Left forelimb (tissue), 1 donor: ENCODE results near the gene RPS5.
"Not testable (repeated sequence)": the region's sequence is repeated elsewhere in the genome, so short reads cannot be mapped to it uniquely, and the experiment has no call there.

Experiments used
- DNase-seq: peaks from one replicate; pipeline ENCODE4 v3.0.0-alpha.2; 2018; ENCODE audit warnings: low spot score

RPS5 gene

DNA sequence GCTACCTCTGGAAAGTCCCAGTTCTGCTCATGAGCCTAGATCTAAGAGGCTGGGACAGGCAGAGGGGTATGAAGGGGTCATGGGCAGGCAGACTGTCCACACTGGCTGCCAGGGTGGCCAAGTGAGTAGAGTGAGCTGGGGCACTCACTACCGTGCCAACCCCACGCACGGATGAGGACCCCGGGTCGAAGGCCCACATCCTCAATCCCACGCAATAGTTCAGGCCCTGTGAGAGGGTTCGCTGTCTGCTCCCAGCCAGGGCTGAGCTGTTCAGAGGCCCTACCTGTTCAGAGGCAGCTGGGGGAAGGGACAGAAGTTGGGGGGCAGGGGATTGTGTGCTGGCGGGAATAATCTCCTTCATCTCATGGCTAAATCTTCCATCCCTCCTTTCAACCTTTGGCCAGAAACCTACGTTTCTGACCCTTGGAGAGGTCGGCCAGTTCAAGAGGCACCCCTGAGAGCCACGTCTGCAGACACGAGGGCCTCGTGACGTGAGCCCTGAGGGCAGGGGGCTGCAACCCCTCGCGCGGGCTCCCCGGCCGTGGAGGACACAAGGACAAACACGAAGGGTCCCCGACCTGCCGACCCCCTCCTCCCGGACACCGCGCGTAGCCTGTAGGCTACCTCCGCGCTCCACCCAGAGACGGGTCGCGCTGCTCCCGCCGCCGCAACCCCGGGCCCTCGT, 1.0 kb upstream of the RPS5 start:
- no peak for DNase-seq

DNA sequence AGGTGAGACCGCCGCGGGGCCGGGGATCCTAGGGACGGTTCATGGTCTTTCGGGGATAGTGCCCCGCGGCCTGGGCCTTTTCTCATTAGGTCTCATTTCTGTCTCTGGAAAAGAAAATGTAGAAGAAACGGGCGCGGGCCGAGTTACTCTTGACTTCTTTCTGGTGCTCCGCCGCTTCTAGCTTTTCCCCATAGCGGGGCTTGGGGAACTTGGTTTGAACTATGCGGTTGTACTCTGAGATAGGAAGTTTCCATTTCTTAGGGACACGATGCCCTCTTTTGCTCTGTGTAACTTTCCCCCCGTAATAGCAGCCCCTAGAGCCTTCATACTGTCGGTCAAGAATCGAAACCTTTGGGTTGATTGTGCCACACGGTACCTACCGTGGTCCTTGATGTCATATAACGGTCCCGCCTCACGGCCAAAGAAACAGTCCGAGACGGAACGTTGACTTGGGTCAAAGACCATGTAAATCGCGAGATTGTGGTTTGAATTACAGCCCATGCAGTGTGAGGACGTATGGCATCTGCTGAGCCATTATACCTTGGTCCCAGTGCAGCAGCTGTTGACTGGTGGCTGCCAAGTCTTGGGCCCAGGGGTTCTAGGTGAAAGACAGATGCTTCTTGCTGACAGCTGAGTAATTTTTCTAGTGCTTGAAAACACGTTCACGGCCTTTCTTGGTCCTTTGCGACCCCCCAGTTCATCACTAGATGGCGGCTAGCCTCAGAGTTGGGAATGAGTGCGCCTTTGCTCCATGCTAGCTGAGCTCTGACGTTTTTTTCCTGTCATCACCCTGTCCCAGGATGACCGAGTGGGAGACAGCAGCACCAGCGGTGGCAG, 487 bp downstream of the RPS5 start:
- peak; percentile 33 for DNase-seq

DNA sequence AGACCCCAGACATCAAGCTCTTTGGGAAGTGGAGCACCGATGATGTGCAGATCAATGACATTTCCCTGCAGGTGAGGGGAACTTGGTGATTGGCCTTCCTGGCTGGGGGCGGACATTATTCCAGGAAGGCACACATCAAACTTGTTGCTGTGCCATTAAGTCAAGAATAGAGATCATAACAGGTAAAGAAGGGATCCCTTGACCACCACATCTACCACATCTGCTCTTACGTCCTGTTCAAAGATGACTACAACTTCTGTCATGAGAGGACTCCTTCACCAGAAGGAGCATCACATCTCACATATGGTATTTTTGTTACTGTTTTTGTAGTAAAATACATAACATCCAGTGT, 1.1 kb downstream of the RPS5 start:
- no peak for DNase-seq

DNA sequence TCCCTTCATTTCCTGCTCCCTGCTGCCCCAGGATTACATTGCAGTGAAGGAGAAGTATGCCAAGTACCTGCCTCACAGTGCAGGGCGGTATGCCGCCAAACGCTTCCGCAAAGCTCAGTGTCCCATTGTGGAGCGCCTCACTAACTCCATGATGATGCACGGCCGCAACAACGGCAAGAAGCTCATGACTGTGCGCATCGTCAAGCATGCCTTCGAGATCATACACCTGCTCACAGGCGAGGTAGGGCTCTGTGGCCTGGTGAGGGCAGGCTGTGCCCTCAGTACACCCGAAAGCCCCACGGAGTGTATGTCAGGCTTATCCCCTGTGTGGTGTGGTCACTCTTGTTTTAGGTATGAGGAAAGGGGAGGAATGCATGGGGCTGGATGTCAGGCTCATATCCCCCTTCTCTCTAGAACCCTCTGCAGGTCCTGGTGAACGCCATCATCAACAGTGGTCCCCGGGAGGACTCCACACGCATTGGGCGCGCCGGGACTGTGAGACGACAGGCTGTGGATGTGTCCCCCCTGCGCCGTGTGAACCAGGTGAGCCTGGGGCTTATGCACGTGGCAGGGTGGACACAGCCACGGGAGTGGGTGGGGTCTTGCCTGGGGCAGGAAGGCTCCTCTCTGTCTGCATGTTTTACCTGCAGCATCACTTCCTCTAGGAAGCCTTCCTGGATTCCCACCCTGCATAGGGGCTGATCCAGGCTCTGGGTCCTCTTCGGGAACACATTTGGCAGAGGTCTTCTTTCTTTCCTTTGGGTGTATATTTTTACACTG, 6.1 kb downstream of the RPS5 start:
- no peak for DNase-seq

DNA sequence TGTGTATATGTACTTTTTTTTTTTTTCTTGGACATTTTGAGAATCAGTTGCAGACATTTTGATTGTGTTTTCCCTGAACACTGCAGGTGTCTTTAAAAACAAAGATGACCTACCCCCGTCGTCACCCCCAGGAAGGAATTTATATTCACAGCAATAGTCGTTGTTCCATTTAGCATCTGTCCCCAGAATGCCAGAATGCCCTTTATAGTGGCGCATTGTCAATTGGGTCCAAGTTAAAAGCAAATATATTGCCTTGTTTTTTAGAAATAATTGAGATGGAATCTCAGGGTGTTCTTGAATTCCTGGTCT, 6.6 kb downstream of the RPS5 start:
- DNase-seq = no peak

DNA sequence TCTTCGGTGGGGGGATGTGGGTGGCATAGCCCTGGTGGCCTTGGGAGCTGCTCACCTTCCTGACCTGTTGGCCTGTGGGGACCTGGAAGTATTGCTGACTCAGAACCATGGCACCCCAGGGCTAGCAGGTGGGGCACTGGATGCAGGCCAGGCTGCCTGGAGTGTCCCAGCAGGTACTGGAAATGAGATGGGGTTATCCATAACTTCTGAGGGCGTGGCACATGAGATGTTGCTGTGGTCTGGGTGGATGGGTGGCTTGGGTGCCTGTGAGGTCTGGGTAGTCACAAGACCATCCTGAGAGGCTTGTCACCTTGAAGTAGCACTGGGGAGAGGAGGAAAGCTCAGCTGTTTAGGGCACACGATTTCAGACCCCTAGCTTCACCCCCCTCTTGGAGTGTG, 7.8 kb downstream of the RPS5 start:
- no peak for DNase-seq

DNA sequence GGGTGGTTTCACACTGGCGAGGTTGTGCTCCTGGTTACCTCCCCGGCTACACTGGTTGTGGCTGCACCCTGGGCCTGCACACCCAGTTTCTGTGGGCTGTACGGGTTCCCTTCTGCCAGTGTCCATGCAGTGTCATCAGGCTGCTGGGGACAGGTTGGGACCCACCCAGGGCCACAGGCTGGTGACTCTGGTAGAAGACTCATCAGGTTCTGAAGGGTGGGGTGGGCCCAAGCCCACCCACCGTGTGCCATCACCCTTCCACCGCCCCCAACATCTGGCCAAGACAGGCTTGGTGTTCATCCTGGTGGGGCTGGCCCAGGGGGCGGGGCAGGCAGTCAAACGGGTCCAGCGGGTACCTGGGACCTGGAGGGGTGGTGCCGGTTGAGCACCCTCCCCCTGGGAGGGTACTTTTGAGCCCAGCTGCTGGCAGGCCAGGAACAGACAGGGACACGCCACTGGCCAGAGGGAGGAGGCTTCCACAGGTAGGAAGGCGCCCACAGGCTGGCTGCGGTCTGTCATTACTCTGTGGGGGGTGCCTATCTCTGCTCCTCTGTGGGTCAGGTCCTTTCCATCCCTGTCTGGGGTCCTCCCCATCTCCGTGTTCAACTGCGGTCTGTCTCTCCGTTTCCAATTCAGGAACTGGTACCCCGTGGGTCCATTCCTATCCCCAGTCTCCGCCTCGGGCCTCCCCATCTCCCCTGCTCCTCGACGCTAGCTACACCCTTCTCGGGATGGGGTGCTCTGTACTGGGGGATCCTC, 8.3 kb downstream of the RPS5 start, which contains the start of gene RNF225:
Gene RNF225, plus strand, starts transcription at position 437 of the 759 bp plus-strand sequence. CDS start 434 bp downstream, outside the sequence.
- DNase-seq = no peak

DNA sequence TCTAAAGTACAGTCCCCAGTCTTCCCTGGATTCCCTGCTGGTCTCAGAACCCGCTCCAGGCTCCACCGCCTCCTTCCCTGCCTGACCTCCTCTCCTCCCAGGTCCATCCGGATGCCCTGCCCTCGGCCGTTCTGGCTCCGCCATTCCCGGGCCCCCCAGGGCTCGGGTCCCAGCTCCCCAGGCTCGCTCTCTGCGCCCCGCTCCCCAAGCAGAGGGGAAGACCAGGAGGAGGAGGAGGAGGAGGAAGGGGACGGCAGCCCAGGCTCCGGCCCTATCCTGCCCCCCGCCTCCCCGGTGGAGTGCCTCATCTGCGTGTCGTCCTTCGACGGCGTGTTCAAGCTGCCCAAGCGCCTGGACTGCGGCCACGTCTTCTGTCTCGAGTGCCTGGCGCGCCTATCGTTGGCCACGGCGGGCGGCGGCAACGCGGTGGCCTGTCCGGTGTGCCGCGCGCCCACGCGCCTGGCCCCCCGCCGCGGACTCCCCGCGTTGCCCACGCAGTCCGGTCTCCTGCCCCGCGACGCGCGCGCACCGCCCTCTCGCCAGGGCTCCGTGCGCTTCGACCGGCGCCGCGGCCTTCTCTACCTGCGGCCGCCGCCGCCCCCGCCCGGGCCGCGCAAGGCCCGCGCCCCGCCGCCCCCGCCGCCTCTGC, 9.0 kb downstream of the RPS5 start:
- DNase-seq = no peak

DNA sequence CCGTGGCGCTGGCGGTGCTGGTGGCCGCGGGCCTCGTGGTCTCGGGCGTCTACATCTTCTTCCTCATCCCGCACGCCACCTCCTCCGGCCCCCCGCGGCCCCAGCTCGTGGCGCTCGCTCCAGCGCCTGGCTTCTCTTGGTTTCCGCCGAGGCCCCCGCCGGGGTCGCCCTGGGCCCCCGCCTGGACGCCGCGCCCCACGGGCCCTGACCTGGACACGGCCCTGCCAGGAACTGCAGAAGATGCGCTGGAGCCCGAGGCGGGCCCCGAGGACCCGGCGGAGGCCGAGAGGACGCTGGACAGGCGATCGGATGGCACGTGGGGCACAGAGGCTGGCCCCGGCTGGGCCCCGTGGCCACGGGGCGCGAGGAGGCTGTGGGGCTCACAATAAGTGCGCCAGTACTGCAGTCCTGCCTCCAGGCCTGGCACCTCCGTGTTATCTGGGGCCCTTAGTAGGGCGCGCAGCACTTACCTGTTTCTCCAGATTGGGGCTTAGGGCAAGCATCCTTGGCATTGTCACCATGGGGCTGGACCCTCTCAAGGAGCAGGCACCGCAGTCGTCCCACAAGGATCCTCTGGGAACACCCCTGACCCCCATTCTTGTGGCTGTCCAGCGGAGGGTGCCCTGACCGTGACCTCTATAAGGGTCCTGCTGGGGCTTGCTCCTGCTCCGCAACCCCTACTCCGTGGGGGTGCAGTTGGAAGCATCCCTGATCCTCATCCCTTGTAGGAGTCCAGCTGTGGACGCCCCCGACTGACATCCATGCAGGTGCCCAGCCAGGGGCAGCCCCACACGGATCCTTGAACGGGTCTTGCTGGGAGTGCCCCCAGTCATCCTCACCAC, 9.8 kb downstream of the RPS5 start:
- no peak for DNase-seq

DNA sequence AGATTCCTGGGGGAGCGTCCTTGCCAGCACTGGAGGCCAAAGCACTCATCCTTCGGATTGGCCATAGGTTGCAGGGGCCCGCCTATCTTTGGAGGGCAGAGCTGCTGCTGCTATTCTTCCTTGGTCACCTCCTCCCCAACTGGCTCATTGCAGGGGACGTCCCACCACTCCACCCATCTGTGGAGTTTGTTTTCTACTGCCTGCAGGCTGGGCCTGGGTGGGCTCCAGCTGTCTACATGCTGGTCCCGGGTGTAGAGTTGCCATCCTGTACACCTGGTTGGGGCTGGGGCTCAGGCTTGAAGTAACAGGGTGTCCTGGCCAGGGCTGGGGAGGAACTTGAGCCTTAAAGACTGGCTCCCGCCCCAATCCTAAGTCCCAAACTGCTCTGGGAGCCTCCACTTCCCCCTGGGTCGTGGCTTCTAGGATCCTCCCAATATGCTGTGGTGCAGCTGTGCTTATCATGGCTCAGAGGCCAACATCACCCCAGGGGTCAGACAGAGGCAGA, 10.5 kb downstream of the RPS5 start:
- no peak for DNase-seq

DNA sequence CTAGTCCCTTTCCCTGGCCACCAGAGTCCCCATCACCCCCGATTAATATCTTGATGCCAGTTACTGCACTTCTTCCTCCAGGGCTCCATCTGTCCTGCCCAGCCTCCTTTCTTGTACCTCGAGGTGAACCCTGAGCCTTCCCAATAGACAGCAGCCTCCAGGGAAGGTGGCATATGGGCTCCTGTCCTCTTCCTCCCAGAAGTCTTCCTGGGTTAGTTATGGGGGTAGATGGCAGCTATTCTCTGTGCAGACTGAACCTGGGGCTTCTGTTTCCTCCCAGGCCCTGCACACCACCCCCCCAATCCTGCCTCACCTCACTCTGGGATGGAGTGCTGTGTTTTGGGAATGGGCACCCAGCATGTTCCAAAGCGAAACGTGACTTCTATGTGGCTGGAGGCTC, 11.0 kb downstream of the RPS5 start:
- DNase-seq = no peak

DNA sequence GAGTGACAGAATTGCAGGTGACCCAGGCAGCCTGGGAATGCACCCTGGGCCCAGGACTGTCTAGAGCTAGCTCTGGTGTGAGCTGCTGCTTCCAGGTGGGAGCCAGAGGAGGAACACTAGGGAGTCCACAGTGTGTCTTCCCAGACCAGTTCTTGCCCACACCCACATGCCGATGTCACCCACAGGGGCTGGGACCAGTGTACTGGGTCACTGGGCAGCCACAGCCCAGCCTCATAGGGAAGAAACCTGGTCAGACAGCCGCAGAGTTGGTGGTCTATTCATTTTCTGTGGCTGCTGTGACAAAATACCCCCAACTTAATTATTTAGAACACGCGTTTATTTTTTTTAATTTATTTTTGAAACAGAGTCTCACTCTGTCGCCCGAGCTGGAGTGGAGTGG, 11.5 kb downstream of the RPS5 start:
- no peak for DNase-seq

DNA sequence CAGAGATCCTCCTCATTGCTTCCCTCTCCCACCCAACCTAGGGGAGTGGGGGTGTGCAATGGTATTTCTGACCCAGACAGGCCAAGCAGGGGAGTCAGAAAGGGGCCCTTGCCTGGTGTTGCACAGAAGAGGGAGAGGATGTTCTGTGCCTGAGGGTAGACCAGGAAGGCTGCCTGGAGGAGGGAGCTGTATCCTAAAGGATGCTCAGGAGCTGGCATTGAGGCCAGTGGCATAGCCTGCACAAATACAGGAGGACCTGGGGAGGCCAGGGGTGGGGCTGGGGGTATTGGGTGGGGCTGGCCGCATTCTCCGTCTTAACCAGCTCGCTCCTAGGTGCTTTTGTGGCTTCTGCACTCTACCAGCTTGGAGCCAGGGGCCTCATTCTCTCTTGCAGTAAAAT, 12.8 kb downstream of the RPS5 start:
- DNase-seq = no peak

DNA sequence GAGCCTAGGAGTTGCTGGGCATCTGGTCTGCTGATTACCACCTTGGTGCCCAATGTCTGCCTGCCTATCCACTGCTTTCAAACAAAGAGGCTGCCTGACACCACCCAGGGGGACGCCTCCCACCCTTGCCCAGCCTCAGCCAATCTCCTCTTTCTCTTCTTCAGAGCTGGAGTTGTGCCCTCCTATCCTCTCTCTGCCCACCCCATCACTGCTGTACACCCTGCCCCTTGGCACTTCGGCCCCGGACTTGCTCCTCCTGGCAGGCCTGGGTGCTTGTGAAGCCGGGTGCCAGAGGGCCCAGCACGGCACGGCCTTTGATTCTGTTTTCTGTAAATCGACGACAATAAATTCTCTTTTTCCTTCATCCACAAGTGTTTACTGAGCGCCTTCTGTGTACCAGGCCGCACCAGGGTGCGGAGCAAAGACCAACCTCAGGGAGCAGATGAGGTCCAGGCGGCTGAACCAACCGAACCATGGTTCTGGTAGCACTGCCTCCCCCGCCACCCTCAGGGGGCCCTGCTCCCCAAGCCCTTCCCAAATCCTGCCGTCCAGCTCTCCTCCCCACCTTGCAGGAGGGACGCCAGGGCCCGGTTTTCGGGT, 13.3 kb downstream of the RPS5 start:
- DNase-seq = no peak

DNA sequence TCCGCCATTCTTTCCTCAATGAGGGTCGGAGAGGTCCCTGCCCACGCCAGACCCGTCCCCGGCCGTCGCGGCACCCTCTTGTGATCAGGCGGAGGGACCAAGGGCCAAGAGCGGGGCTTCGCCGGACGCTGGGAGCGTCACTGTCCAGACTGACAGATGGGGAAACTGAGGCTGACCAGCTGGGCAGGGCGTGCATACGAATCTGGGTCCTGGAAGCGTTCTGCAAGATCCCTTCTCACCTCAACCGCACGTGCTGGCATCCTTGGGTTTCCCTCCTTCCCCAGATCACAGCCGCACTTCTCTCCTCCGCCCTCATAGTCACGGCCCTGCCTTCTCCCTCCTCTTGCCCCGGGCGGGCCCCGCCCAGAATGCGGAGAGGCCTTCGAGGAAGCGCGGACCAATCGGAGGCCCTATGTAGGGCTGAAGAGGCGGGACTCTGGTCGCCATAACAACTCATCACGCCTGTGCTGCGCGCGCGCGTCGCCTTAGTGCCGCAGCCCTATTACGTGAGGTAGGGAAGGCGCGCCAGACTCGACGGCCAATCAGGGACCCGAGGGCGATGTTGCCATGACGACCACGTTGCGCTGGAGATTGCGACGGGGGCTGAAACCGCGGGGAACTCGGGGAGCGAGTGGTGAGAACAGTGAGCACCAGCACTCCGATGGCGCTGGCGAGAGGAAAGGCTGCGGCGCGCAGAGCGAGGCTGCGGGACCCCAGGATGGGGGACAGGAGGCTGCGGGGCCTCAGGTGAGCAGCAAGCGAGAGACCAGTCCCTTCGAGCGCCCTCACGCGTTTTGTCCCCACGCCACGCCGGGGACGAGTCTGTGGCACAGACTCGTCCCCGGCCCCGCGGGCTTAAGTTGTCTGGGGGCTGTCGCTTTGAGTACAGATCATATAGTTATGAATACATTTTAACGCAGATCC, 14.1 kb downstream of the RPS5 start:
- DNase-seq = peak; percentile 99

DNA sequence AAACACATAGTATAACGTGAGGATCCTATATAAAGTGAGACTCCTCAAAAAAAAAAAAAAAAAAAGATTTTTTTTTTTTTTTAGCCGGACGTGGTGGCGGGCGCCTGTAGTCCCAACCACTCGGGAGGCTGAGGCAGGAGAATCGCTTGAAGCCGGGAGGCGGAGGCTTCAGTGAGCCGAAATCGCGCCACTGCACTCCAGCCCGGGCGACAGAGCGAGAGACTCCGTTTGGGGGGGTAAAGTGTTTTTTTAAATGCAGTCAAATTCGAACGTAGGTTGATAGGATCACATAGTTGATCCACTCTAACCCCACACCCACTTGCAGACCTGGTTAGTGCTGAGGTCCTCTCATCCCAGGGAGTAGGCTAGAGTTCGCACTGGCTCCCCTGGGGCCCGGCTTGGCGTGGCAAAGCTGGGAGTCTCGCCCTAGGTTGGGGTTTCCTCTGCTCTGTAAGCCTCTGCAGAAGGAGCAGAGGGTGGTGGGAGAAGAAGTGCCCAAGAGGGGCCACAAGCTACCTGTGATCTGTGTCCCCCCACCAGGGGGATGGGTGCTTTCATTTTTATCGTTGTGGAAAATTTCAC, 14.9 kb downstream of the RPS5 start:
- DNase-seq = no peak

DNA sequence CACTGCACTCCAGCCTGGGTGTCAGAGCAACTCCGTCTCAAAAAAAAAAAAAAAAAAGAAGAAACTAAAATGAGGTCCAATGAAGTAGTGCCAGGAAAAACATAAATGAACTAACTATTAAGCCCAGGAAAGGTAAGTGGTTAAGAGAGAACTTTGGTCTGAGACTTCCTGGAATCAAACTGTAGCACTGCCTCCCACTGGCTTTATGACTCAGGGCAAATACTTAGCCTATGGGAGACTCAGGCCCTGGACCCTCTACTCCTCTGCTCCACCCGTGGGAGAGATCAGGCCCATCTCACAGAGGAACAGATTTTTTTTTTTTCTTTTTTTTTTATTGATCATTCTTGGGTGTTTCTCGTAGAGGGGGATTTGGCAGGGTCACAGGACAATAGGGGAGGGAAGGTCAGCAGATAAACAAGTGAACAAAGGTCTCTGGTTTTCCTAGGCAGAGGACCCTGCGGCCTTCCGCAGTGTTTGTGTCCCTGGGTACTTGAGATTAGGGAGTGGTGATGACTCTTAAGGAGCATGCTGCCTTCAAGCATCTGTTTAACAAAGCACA, 16.9 kb downstream of the RPS5 start:
- not testable (repeated sequence) for DNase-seq
